Measurements from ENCODE around the gene RAB7A. TPM values are rescaled to one million over a fixed set of nuclear protein-coding genes. Genes with fewer than 3 reads are reported as not detected.
A peak's percentile ranks its signal among the peaks of the same experiment; 100 is the strongest.

Gene RAB7A
- total RNA-seq (2022) (491 and 522 TPM in 2 replicates), Bru-seq, nascent RNA (percentile 98 among the genes with signal in this experiment), BruChase-seq, experiment 1, labeled RNA remaining after a 6-hour chase (percentile 97 among the genes with signal in this experiment), BruChase-seq, experiment 2, labeled RNA remaining after a 2-hour chase (percentile 96 among the genes with signal in this experiment)
- long read RNA-seq, transcript RAB7A-201 (6 exons, 2,244 nt) = major isoform, 835 of 924 reads
- long read RNA-seq, partial matches to known transcripts = 11 of 924 reads
- long read RNA-seq, other reads (novel, unspliced or antisense) = 75 of 924 reads

DNA sequence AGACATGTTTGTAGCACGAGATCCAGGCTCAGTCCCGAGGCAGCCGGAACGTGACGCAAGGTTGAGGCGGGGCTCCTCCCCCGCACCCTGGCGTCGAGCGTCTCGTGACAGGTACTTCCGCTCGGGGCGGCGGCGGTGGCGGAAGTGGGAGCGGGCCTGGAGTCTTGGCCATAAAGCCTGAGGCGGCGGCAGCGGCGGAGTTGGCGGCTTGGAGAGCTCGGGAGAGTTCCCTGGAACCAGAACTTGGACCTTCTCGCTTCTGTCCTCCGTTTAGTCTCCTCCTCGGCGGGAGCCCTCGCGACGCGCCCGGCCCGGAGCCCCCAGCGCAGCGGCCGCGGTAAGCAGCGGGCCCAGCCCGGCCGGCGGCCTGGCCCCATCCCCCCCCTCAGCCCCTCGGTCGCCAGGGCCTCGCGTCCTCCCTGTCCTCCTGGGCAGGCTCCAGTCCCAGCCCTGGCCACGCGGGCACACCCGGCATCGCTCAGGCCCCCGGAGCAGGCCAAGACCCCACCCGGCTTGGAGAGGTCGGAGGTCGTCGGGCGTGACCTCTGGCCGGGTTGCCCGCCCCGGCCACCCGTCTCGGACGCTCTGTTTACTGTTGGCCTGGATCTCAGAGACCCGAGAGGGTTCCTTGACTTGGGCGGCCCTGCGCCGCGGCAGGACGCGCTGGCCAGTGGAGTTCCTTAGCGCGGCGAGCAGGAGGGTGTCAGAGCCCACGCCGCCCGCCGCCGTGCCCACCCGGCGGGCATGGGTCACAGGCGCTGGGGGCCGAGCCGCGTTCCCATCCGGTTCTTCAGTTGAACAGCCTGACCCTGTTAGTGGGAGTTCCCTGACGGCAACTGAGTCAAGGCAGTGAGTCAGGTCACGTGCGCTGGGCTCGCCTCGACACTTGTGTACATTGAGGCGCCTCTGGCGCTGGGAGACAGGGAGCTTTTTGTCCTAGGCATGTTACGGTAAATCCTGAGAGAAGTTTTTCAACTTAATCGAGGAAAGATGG, at the start of gene RAB7A:
TSS of gene RAB7A (plus strand) at position 161 of the 994 bp plus-strand sequence. CDS start 69,185 bp downstream, outside the sequence.
- intact Hi-C loops (cut with micrococcal nuclease; ENCODE audit: unreplicated experiment) = loop anchor here (5.0 kb wide), 1 partner anchor 44 kb away; no protein-coding TSS in a partner anchor
- peak within 1 kb of the TSS; percentile 97 for H3K27ac Mint-ChIP-seq (ENCODE audit: unreplicated experiment)
- DNase-seq = peak; percentile 100
- H3K4me3 Mint-ChIP-seq (ENCODE audit: low read depth, unreplicated experiment) = peak within 1 kb of the TSS; percentile 94
- H3K27me3 Mint-ChIP-seq (ENCODE audit: unreplicated experiment) = peaks cover 5% of the 10 kb centered on the region
- BruUV-seq (replicated peaks) = no TSS peak
- CTCF ChIA-PET = interaction anchor here (0.9 to 3.3 kb wide), 5 partner anchors 20 to 61 kb away, joined by 4 to 22 read pairs (median 4); no protein-coding TSS in a partner anchor
- no peaks in the 10 kb centered on the region for H3K9me3 Mint-ChIP-seq (ENCODE audit: low read depth, unreplicated experiment)
- H3K4me1 Mint-ChIP-seq (ENCODE audit: low read depth, unreplicated experiment) = peaks cover 33% of the 10 kb centered on the region
- TF ChIP-seq, protein P1, sequence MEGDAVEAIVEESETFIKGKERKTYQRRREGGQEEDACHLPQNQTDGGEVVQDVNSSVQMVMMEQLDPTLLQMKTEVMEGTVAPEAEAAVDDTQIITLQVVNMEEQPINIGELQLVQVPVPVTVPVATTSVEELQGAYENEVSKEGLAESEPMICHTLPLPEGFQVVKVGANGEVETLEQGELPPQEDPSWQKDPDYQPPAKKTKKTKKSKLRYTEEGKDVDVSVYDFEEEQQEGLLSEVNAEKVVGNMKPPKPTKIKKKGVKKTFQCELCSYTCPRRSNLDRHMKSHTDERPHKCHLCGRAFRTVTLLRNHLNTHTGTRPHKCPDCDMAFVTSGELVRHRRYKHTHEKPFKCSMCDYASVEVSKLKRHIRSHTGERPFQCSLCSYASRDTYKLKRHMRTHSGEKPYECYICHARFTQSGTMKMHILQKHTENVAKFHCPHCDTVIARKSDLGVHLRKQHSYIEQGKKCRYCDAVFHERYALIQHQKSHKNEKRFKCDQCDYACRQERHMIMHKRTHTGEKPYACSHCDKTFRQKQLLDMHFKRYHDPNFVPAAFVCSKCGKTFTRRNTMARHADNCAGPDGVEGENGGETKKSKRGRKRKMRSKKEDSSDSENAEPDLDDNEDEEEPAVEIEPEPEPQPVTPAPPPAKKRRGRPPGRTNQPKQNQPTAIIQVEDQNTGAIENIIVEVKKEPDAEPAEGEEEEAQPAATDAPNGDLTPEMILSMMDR (IDR thresholded peaks at IDR 0.05; ENCODE audit: unreplicated experiment) = no peak
- peaks cover 49% of the 10 kb centered on the region for H3K36me3 Mint-ChIP-seq (ENCODE audit: insufficient read depth, unreplicated experiment)

DNA sequence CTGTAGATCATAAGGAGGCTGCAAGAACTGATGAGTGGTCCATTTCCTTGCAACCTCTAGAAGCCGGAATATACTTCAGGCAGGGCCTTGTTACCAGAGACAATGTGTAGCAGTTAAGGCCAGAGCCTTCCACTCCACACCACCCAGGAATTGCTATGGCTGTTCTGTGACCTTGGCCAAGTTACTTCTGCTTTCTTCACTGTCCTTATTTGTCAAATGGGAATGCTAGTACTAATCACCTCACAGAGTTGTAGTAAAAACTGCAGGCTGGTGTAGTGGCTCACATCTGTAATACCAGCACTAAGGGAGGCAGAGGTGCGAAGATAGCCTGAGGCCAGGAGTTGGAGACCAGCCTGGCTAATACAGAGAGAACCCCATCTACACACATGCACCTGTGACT, 46.6 kb upstream of the RAB7A start:
- H3K9me3 Mint-ChIP-seq (ENCODE audit: low read depth, unreplicated experiment) = no peaks in the 10 kb centered on the region
- TF ChIP-seq, protein P1 (IDR thresholded peaks at IDR 0.05; ENCODE audit: unreplicated experiment) = no peak
- H3K36me3 Mint-ChIP-seq (ENCODE audit: insufficient read depth, unreplicated experiment) = peaks cover 21% of the 10 kb centered on the region
- intact Hi-C loops (cut with micrococcal nuclease; ENCODE audit: unreplicated experiment) = no loop called here
- DNase-seq = no peak
- no peak overlapping the region for H3K27ac Mint-ChIP-seq (ENCODE audit: unreplicated experiment)
- BruUV-seq (replicated peaks) = no TSS peak
- H3K4me3 Mint-ChIP-seq (ENCODE audit: low read depth, unreplicated experiment) = no peak overlapping the region
- peaks cover 10% of the 10 kb centered on the region for H3K4me1 Mint-ChIP-seq (ENCODE audit: low read depth, unreplicated experiment)
- H3K27me3 Mint-ChIP-seq (ENCODE audit: unreplicated experiment) = no peaks in the 10 kb centered on the region
- CTCF ChIA-PET = interaction anchor here (0.9 kb wide), 1 partner anchor 166 kb away, joined by 3 read pairs; no protein-coding TSS in a partner anchor

DNA sequence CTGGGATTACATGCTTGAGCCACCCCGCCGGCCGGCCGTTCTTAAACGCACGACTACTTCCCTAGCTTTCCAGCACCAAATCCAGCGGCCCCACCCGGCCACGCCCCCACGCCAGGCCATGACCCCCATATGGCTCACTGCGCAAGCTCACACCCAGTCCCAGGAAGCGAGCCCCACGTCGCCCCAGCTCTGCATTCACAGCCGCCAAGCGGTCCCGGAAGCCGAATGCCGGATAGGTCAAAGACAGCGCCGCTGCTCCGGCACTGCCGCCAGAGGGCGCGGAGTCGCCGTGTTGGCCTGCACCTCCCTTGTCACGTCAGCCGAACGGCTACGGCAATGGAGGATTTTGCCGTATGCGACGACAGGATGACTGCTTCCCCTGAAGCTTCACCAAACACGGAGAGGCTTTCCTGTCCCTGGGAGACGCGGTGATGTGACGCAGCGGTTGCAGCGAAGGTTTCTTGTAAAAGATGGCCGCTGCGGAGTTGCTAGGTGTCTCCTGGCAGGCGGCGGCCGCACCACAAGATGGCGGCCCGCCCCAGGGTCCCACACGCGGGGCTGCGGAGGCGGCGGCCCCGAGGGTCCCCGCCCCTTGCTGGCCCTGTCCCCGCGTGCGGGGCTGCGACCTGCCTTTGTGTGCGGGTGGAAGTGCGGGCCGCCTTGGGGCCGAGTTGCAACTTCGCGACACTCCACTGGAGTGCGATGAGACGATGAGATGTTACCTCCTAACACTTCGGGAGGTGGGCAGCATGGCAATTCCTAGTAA, 45.2 kb upstream of the RAB7A start:
- H3K27ac Mint-ChIP-seq (ENCODE audit: unreplicated experiment) = peak overlapping the region; percentile 96
- intact Hi-C loops (cut with micrococcal nuclease; ENCODE audit: unreplicated experiment) = loop anchor here (1.0 to 5.0 kb wide), 3 partner anchors 47 to 166 kb away; partner anchors contain the start of gene RAB7A
- TF ChIP-seq, protein P1 (IDR thresholded peaks at IDR 0.05; ENCODE audit: unreplicated experiment) = peak; percentile 99
- H3K4me1 Mint-ChIP-seq (ENCODE audit: low read depth, unreplicated experiment) = peaks cover 10% of the 10 kb centered on the region
- H3K9me3 Mint-ChIP-seq (ENCODE audit: low read depth, unreplicated experiment) = no peaks in the 10 kb centered on the region
- BruUV-seq (replicated peaks) = no TSS peak
- CTCF ChIA-PET = interaction anchor here (0.5 to 2.3 kb wide), 40 partner anchors 9 to 881 kb away, joined by 3 to 59 read pairs (median 6); partner anchors contain the start of genes ACAD9, RAB7A and RPN1
- peak; percentile 100 for DNase-seq
- peak overlapping the region; percentile 81 for H3K4me3 Mint-ChIP-seq (ENCODE audit: low read depth, unreplicated experiment)
- H3K27me3 Mint-ChIP-seq (ENCODE audit: unreplicated experiment) = no peaks in the 10 kb centered on the region
- peaks cover 21% of the 10 kb centered on the region for H3K36me3 Mint-ChIP-seq (ENCODE audit: insufficient read depth, unreplicated experiment)
